ENCODE data around the gene NDRG3.
"Not testable (repeated sequence)": the region's sequence is repeated elsewhere in the genome, so short reads cannot be mapped to it uniquely, and the experiment has no call there.

Gene NDRG3

GRCh38 chr20:36758276-36758675 is 12.4 kb upstream of the NDRG3 start:
- DNase-seq: no peak

- DNase-seq: no peak
These were observed 10.6 kb upstream of the NDRG3 start for GRCh38 chr20:36756496-36756895.

- DNase-seq: peak; percentile 49
These were observed 8.8 kb upstream of the NDRG3 start for GRCh38 chr20:36754656-36755222.

GRCh38 chr20:36752582-36752981 is 6.7 kb upstream of the NDRG3 start:
- no peak for DNase-seq

GRCh38 chr20:36745234-36745926 is 510 bp downstream of the NDRG3 start:
- DNase-seq: peak; percentile 8

GRCh38 chr20:36744764-36745191 is 1.1 kb downstream of the NDRG3 start:
- peak; percentile 21 for DNase-seq

GRCh38 chr20:36744243-36744642 is 1.6 kb downstream of the NDRG3 start:
- no peak for DNase-seq

GRCh38 chr20:36742558-36742957 is 3.3 kb downstream of the NDRG3 start:
- DNase-seq: no peak

- DNase-seq: no peak
These were observed 4.8 kb downstream of the NDRG3 start for GRCh38 chr20:36741072-36741471.

- DNase-seq: no peak
These were observed 8.7 kb downstream of the NDRG3 start for GRCh38 chr20:36737183-36737499.

GRCh38 chr20:36736451-36737182 is 9.3 kb downstream of the NDRG3 start:
- DNase-seq: no peak

- DNase-seq: no peak
These were observed 13.4 kb downstream of the NDRG3 start for GRCh38 chr20:36732456-36732855.

GRCh38 chr20:36728986-36729385 is 16.9 kb downstream of the NDRG3 start:
- no peak for DNase-seq

GRCh38 chr20:36726168-36726567 is 19.7 kb downstream of the NDRG3 start:
- no peak for DNase-seq

GRCh38 chr20:36720510-36720909 is 25.4 kb downstream of the NDRG3 start:
- no peak for DNase-seq

GRCh38 chr20:36717657-36718056 is 28.2 kb downstream of the NDRG3 start:
- peak; percentile 29 for DNase-seq

- no peak for DNase-seq
These were observed 28.9 kb downstream of the NDRG3 start for GRCh38 chr20:36717021-36717420.

- DNase-seq: no peak
These were observed 33.1 kb downstream of the NDRG3 start for GRCh38 chr20:36712775-36713174.

- DNase-seq: no peak
These were observed 36.8 kb downstream of the NDRG3 start for GRCh38 chr20:36709126-36709525.

- no peak for DNase-seq
These were observed 42.4 kb downstream of the NDRG3 start for GRCh38 chr20:36703530-36703929.

- no peak for DNase-seq
These were observed 45.5 kb downstream of the NDRG3 start for GRCh38 chr20:36700438-36700837.

GRCh38 chr20:36695467-36695866 is 50.4 kb downstream of the NDRG3 start:
- not testable (repeated sequence) for DNase-seq

- no peak for DNase-seq
These were observed 57.3 kb downstream of the NDRG3 start for GRCh38 chr20:36688630-36689029.

GRCh38 chr20:36687850-36688249 is 58.0 kb downstream of the NDRG3 start:
- DNase-seq: no peak
